Endodermal cell (in vitro differentiated cells): Measurements from ENCODE around the gene SPTB. TPM values are rescaled to one million over a fixed set of nuclear protein-coding genes. Genes with fewer than 3 reads are reported as not detected.

Experiments used
- DNase-seq: peaks from one replicate; pipeline ENCODE4 v3.0.0-alpha.2; 2017
- H3K27ac ChIP-seq: 2 replicates; pipeline ENCODE4 v1.5.1; 2013; ENCODE audit warnings: mild to moderate bottlenecking, low read depth, low read length, moderate library complexity
- H3K27me3 ChIP-seq: 2 replicates; pipeline ENCODE4 v1.6.1; 2013; ENCODE audit warnings: mild to moderate bottlenecking, low read length, moderate library complexity; ENCODE audit not compliant: insufficient read depth, control insufficient read depth, poor library complexity, severe bottlenecking
- H3K36me3 ChIP-seq: 2 replicates; pipeline ENCODE4 v1.7.0; 2013; ENCODE audit warnings: mild to moderate bottlenecking, low read length, moderate library complexity; ENCODE audit not compliant: control insufficient read depth, insufficient read depth
- H3K4me1 ChIP-seq: one replicate; pipeline ENCODE4 v1.7.0; 2013; ENCODE audit warnings: low read length; ENCODE audit not compliant: control insufficient read depth, insufficient read depth
- H3K4me3 ChIP-seq: 2 replicates; pipeline ENCODE4 v1.5.1; 2013; ENCODE audit warnings: mild to moderate bottlenecking, low read length, moderate library complexity
- H3K9ac ChIP-seq: 2 replicates; pipeline ENCODE4 v1.6.1; 2013; ENCODE audit warnings: mild to moderate bottlenecking, low read length, moderate library complexity; ENCODE audit not compliant: poor library complexity, severe bottlenecking; ENCODE audit errors: extremely low read depth
- H3K9me3 ChIP-seq: 2 replicates; pipeline ENCODE4 v1.6.1; 2013; ENCODE audit warnings: mild to moderate bottlenecking, low read length, moderate library complexity; ENCODE audit not compliant: control insufficient read depth
- H3K27ac Mint-ChIP-seq: 2 replicates; pipeline ENCODE4 v1.8.0; 2020; ENCODE audit warnings: mixed read lengths
- H3K27me3 Mint-ChIP-seq: 2 replicates; pipeline ENCODE4 v1.8.0; 2021; ENCODE audit warnings: mild to moderate bottlenecking, mixed read lengths; ENCODE audit not compliant: insufficient read depth
- H3K36me3 Mint-ChIP-seq: 2 replicates; pipeline ENCODE4 v1.8.0; 2020; ENCODE audit warnings: low read depth, mixed read lengths
- H3K4me1 Mint-ChIP-seq: 2 replicates; pipeline ENCODE4 v1.8.0; 2020; ENCODE audit warnings: mixed read lengths
- H3K4me3 Mint-ChIP-seq: 2 replicates; pipeline ENCODE4 v1.8.0; 2020; ENCODE audit warnings: mild to moderate bottlenecking, moderate library complexity, mixed read lengths
- H3K9me3 Mint-ChIP-seq: 2 replicates; pipeline ENCODE4 v1.8.0; 2020; ENCODE audit warnings: mild to moderate bottlenecking, mixed read lengths
- WGBS, 2 experiments: methylation state at CpG; one replicate each; pipeline versions ENCODE4 v1.1.5 to v1.1.7; 2013; ENCODE audit warnings: missing lambda C conversion rate in 2 of 2, mixed read lengths in 1 of 2; ENCODE audit not compliant: insufficient coverage in 1 of 2, insufficient read length in 1 of 2; 5-methylcytosine and 5-hydroxymethylcytosine counted together
- total RNA-seq, 2 donors: library from RNA; stranded (reverse); fragmentation: NEBNext Ultra II Directional in 1 of 2; extraction: Animal tissue kit (Norgen Biotek cat#: 25700) in 1 of 2; gene quantifications; 2 replicates in 1 of 2; 3 replicates in 1 of 2; pipeline ENCODE4 v1.2.1, GENCODE V29; 2021
- TF ChIP-seq, protein P1 (sequence below): fragments of 200-600 bp; sonication (generic); conservative IDR thresholded peaks from 2 replicates; pipeline ENCODE4 v1.5.0; 2021; ENCODE audit warnings: antibody characterized with exemption, mild to moderate bottlenecking

The SPTB gene
- total RNA-seq, 2 donors from 2014 or later, result 0.77 to 1.4 TPM

DNA sequence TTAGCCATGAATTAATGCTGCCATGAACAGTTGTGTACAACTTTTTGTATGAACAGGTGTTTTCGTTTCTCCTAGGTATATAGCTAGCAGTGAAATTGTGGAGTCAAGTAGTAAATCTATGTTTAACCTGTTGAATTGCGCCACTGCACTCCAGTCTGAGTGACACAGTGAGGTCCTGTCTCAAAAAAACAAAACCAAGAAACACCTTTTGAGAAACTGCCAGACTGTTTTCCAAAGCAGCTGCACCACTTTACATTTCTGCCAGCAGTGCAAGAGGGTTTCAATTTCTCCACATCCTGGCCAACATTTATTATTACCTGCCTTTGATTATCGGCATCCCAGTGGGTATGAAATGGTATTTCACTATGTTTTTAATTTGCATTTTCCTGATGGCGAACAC, 178.8 kb downstream of the SPTB start:
- DNase-seq, result peak; percentile 39
- TF ChIP-seq, protein P1, sequence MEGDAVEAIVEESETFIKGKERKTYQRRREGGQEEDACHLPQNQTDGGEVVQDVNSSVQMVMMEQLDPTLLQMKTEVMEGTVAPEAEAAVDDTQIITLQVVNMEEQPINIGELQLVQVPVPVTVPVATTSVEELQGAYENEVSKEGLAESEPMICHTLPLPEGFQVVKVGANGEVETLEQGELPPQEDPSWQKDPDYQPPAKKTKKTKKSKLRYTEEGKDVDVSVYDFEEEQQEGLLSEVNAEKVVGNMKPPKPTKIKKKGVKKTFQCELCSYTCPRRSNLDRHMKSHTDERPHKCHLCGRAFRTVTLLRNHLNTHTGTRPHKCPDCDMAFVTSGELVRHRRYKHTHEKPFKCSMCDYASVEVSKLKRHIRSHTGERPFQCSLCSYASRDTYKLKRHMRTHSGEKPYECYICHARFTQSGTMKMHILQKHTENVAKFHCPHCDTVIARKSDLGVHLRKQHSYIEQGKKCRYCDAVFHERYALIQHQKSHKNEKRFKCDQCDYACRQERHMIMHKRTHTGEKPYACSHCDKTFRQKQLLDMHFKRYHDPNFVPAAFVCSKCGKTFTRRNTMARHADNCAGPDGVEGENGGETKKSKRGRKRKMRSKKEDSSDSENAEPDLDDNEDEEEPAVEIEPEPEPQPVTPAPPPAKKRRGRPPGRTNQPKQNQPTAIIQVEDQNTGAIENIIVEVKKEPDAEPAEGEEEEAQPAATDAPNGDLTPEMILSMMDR, result no peak
- H3K36me3 Mint-ChIP-seq, result no peaks in the 10 kb centered on the region
- Histone ChIP-seq H3K36me3 (no peaks in the 10 kb centered on the region), H3K9me3 (no peaks in the 10 kb centered on the region), H3K27me3 (peaks cover 15% of the 10 kb centered on the region), H3K27ac (no peak overlapping the region), H3K4me3 (no peak overlapping the region), H3K4me1 (peaks cover 18% of the 10 kb centered on the region), H3K9ac (no peak overlapping the region)
- H3K27ac Mint-ChIP-seq, result no peak overlapping the region
- no peak overlapping the region for H3K4me3 Mint-ChIP-seq
- H3K4me1 Mint-ChIP-seq, result peaks cover 45% of the 10 kb centered on the region
- WGBS, 2 experiments, result 77 to 89% methylated on average over 3 to 4 of the region's 4 CpGs
- H3K27me3 Mint-ChIP-seq, result peaks cover 46% of the 10 kb centered on the region
- no peaks in the 10 kb centered on the region for H3K9me3 Mint-ChIP-seq

DNA sequence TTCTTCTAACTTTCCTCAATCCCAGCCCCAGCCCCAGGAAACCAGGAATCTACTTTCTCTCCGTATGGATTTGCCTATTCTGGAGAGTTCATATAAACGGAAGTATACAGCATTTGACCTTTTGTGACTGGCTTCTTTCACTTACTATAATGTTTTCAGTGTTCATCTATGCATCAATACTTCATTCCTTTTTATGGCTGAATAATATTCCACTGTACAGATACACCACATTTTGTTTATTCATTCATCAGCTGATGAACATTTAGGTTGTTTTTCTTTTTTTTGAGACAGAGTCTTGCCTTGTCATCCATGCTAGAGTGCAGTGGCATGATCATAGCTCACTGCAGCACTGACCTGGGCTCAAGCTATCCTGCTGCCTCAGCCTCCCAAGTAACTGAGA, 179.4 kb downstream of the SPTB start:
- TF ChIP-seq, protein P1, result no peak
- H3K36me3 Mint-ChIP-seq, result no peaks in the 10 kb centered on the region
- peaks cover 39% of the 10 kb centered on the region for H3K4me1 Mint-ChIP-seq
- H3K27ac Mint-ChIP-seq, result no peak overlapping the region
- Histone ChIP-seq H3K27ac (no peak overlapping the region), H3K36me3 (no peaks in the 10 kb centered on the region), H3K4me1 (peaks cover 12% of the 10 kb centered on the region), H3K4me3 (no peak overlapping the region), H3K9ac (no peak overlapping the region), H3K9me3 (no peaks in the 10 kb centered on the region), H3K27me3 (peaks cover 15% of the 10 kb centered on the region)
- no peak for DNase-seq
- H3K27me3 Mint-ChIP-seq, result peaks cover 42% of the 10 kb centered on the region
- no peak overlapping the region for H3K4me3 Mint-ChIP-seq
- WGBS, 2 experiments, result 76 to 87% methylated on average over 2 of the region's 2 CpGs
- H3K9me3 Mint-ChIP-seq, result no peaks in the 10 kb centered on the region

DNA sequence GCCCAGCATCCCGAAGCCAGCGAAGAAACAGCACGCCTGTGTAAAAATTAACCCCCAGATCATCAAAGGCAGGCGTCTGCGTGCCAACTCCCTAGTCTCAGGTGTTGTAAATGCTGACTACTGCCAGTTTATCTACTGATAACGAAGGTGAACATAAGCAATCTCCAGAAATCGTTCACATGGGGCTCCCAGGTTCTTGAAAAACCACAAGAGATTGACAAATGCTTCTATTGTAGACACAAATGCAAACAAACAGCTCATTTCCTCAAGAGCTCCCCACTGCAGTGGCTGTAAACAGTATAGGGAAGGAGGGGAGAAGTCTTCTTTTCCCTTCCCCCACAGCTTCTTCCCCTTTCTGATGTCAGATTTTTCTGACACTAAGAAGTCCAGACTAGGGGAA, 180.8 kb downstream of the SPTB start:
- H3K27me3 Mint-ChIP-seq, result peaks cover 52% of the 10 kb centered on the region
- Histone ChIP-seq H3K4me3 (no peak overlapping the region), H3K27me3 (peaks cover 25% of the 10 kb centered on the region), H3K36me3 (no peaks in the 10 kb centered on the region), H3K27ac (no peak overlapping the region), H3K4me1 (peaks cover 12% of the 10 kb centered on the region), H3K9ac (no peak overlapping the region), H3K9me3 (no peaks in the 10 kb centered on the region)
- peak; percentile 51 for DNase-seq
- no peaks in the 10 kb centered on the region for H3K36me3 Mint-ChIP-seq
- peaks cover 39% of the 10 kb centered on the region for H3K4me1 Mint-ChIP-seq
- peak overlapping the region; percentile 15 for H3K4me3 Mint-ChIP-seq
- H3K9me3 Mint-ChIP-seq, result no peaks in the 10 kb centered on the region
- TF ChIP-seq, protein P1, result no peak
- peak overlapping the region; percentile 68 for H3K27ac Mint-ChIP-seq
- 45 to 55% methylated on average over 4 to 7 of the region's 7 CpGs for WGBS, 2 experiments
